Cerebellar cortex (tissue), 1 donor: ENCODE results near the gene BRD7.

Experiments
- DNase-seq: peaks from one replicate; pipeline ENCODE4 v3.0.0-alpha.2; 2015; ENCODE audit warnings: low spot score

BRD7 gene

DNA sequence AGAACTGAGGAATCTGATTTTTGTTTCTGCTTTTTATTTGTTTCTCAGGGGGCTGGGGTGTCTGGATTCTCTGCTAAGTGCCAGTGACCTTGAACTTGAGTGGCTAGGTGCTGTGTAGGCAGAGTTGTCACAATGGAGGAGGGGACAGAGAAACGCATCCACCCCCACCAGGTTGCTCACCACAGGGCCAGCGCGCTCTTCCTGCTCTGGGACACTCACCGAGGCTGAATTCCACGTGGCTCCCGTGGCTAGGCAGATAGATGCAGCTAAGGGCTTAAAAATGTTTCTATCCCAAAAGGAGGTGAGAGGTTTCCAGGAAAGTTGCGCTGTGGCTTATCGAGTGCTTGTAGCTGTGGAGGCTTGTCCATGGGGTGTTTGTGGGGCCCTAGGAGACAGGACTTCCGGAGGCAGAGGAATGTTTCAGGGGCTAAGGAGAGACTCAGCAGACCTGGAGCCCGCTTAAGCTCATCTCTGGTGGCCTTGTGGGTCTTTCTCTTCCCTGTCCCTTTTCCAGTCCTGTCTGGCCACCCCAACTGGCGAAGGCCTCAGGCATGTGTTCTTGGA is 65.7 kb downstream of the BRD7 start:
- no peak for DNase-seq

DNA sequence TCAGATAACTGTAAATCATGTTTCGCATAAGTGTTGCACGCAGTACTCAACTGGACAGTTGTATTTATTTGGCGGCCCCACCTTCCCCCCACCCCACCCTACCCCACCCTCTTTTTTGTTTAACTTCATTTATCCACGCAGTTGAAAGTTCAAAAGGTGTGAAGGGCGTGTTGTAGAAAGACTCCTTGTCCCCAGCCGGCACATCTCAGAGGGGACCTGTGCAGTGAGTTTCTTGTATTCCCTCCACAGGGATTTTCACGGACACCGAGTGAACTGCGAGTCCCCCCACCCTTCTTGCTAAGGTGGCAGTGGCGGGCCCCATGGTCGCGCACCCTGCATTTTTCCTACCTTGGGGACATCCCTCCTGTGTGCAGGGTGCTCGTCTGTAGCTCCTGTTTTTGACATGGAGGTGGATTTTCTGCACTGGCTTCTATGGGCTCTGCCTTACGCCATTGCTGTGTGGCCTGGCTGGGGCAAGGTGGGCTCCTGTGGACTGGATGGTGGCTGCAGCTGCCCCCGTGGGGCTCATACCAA is 66.2 kb downstream of the BRD7 start:
- DNase-seq = no peak

DNA sequence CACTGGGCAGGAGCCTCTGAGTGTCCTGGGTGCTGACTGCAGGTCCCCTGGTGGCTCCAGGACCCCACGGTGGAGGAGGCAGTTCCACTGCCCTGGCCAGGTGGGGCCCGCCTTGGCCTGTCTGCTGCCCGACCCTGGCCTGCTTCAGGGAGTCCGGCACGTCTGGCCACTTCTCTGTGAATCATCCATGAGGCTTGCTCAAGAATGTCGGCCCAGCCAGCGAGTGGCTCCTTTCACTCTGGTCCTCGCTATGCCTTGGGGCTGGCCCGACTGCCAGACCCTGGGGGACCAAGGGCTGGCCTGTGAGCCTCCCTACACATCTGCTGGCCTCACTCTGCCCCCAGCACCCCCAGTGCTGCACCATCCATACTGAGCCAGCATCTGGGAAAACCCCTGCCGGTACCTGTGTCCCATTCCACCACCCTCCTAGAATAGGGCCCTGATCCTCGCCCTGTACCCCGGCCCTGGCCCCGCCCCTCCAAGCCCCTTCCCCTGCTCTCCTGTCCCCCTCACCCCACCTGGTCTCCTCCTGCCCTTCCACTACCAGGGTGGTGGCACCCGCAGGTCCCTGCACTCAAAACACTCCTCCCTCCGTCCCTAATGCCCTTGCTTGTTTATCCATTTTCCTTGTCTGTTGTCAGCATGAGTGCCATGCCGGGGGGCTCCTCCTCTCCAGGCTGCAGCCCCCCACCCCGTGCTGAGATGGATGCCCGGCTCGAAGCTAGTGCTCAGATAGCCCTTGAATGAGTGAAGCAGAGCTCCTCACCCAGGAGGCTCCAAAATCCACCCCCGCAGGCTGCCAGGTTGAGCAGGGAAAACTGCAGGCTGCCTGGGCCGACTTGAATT is 66.9 kb downstream of the BRD7 start:
- DNase-seq = no peak

DNA sequence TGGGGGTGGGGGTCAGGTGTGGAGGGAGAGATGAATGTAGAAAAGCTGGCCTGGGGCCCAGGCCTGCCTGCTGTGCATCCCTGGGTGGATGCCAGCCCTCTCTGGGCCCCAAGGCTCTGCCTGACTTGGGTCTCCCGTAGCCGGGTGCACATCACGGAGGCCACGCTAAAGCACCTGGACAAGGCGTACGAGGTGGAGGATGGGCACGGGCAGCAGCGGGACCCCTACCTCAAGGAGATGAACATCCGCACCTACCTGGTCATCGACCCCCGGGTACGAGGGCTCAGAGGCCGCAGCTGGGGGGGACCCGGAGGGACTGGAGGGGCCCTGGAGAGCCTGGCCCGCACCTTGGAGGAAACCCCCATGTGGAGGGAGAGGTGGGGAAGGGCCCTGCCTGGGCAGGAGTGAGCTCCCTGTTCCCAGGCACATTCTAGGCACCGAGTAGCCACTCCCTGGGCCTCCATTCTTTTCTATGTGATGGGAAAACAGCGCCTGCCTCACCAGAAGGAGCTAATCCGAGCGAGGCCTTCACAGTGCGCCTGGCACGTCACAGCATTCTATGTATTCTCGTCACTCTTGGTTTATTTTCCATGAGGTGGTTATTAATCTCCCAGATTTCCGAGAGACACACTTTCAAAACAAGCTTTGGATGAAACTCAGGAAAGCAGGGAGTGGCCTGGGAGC is 67.7 kb downstream of the BRD7 start:
- DNase-seq = no peak

DNA sequence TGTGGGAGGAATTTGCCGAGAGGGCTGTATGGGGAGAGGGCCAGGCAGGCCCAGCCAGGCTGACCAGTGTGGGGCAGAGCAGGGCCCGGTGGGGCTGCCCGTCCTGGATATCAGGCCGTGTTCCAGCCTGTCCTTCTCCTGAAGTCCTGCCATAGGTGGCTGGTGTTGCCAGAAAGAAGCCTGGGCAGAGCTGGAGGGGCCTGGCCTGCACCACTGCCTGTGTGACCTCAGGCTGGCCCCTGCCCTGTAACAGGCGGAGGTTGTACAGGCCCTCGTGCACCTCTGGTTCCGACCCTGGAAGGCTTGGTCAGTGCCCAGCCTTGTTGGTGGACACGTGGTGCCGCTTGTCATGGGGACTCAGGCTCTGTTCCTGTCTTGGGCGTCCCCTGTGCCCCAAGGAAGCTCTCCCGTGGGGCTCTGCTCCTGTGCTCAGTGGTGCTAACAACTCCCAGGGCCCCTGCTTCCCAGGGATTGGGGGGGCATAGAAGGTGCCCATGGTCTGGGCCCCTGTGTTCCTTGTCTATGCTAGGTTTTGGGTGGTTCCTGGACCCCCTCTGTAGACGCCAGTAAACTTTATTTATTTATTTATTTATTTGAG is 69.2 kb downstream of the BRD7 start:
- DNase-seq = no peak

DNA sequence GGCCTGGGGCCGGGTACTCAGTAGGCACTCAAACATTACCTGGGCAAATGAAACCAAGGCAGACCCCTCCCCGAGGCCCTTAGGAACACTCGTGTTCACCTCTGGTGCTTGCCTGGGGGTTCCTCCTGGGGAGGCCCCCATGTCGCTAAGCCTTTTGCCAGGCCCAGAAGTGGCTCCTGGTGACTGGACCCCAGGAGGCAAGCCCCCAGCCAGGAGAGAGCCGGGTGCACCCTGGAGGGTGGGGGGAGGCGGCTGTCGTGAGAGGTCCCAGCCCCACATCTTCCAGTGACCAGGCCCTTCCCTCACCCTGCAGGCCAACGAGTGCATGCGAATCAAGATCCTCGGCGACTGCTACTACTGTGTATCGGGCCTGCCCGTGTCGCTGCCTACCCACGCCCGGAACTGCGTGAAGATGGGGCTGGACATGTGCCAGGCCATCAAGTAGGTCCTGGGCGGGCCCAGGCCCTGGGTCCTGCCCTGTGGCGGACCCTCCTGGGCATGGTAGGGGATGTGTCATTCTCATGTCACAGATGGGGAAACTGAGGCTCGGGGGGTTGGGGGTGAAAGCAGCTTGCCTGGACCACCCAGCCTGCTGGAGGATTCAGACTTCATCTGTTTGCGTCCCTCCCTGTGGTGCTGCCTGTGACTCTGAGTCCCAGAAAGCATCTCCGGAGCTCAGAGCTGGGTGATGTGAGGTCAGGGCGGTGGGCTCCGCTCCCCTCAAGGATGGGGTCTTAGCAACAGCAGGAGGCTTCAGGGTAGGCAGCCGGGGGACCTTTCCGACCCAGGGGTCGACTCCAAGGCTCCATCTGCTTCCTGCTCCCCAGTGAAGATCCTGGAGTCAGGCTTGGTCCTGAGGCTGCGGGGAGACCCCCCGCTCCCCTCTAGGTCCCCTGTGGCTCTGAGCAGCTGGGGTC is 69.9 kb downstream of the BRD7 start:
- DNase-seq = no peak

DNA sequence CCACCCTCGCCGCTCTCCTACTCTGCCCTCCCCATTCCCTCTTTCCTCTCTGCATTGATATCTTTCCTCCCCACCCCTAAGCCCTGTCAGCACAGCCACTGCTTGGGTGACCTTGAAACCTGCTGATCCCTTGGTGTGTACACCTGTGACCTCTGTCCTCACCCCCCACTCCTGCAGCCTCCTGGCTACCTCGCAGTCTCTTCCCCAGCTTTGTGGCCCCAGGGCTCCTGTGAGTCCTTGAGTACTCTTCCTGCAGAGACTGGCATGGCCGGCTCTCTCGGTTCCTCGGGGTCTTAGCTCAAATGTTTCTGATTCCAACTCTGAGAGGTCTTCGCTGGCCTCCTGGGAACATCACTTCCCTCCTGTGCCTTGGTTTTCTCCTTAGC is 70.7 kb downstream of the BRD7 start:
- DNase-seq = no peak

DNA sequence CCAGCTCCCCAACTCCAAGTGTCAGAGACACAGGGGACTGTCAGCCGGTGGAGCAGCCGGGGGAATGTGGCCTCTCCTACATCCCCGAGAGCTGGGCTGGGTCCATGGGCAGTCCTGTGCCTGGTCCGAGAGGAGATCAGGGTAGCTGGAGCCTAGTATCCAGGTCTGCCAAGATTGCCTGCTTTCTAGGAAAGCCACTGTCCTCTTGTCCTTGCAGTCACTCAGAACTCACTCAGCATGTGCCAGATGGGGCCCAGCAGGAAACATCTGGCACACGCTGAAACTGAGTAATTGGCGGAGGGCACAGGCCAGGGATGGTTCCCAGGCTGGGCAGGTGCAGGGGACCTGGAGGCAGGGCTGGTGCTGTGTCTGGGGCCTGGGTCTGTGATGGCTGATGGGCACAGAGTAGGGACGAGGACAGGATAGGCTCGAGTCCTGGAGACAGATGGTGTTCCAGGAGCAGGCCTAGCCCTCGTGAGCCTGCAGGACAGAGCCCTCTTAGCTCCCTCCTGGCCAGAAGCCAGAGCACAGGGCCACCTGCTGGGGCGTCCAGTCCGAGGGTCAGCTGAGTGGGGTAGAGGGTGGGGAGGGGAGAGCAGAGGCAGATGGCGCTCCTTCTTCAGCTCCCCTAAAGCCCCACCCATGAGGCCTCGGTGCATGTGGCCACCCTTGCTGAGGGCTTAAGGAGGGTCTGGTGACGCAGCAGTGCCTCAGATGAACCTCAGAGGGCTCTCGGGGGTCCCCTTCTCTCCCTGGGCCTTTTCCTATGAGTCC is 71.3 kb downstream of the BRD7 start:
- no peak for DNase-seq

DNA sequence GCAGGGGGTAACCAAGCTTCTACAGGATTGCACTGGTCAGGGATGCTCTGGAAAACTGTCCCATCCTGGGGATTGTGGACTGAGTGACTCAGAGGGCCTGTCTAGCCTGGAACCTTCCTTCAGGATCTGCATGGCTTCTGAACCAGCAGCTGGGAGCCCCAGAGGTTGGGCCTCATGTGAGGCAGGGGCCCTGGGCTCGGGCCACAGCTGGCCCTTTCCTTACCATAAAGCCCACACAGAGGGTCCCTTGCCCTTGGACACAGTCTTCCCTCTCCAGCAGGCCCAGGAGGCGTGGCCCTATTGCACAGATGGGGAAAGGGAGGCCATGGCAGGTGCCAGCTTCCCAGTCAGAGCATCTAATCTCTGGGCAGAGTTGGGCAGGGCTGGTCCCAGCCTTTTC is 72.0 kb downstream of the BRD7 start:
- DNase-seq = no peak

DNA sequence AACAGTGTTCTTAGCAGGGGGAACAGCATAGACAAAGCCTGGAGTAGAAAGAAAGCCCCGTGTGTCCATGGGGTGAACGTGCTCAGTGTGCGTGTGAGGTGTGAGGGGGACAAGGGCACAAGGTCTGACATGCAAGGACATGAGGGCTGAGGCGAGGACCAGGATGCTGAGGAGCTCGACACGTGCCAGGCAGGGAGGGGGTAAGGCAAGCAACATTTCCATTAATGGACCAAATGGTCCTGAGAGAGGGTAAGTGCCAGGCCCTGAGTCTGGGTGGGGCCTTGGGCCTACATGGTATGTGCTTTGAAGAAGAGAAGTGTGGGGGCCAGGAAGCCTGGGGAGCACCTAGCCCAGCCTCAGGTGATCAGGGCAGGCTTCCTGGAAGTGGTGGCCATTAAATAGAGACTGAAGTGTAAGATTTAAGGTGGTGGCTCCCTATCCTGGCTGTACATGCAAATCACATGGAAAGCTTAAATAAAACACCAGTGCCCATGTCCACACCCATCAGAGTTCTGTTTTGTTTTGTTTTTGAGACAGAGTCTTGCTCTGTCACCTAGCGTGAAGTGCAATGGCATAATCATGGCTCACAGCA is 73.2 kb downstream of the BRD7 start:
- DNase-seq = no peak

DNA sequence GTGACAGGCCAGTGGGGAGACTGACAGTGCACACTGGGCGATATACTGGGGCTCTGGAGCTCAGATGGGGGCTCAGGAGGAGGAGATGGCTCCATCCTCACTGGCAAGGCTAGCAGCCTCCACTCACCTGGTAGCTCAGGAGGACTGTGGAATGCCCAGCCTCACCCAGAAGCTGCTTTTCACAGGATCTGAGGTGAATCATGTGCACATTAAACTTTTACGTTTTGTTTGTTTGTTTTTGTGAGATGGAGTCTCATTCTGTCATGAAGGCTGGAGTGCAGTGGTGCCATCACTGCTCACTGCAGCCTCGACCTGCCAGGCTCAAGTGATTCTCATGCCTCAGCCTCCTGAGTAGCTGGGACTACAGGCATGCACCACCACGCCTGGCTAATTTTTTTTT is 73.8 kb downstream of the BRD7 start:
- no peak for DNase-seq

DNA sequence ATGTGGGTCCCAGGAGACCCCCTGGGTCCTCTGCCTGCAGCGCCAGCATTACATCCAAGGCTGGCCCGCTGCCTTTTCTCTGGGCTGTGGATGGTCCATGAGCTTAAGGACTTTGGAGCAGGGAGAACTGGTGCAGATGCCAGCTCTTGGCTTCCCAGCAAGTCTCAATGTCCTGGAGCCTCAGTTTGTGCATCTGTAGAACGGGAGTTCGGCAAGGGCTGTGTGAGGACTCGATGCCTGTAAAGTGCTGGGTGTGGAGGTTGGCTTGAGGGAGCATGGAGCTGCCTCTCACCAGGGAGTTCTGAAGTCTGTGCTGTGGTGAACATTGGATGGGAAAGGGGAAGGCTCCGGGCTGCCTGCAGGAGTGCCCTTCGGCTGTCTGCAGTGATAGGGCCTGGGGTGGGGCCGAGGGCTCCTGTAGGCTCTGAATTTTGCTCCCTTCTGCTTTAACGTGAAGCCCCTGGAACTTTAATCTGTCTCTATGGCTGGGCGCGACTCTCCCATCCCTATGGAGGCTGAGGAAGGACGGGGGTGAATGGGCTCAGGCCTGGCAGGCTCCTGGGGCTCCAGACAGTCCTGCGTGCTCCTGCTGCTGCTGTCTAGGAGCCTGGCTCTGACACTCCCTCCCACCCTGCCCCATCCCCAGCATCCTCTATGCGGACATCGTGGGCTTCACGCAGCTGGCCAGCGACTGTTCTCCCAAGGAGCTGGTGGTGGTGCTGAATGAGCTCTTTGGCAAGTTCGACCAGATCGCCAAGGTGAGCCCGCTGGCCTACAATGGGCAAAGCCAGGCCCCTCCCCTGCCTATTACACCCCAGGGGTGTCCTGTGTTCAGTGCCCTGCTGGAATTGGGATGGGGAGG is 74.6 kb downstream of the BRD7 start:
- DNase-seq = no peak

DNA sequence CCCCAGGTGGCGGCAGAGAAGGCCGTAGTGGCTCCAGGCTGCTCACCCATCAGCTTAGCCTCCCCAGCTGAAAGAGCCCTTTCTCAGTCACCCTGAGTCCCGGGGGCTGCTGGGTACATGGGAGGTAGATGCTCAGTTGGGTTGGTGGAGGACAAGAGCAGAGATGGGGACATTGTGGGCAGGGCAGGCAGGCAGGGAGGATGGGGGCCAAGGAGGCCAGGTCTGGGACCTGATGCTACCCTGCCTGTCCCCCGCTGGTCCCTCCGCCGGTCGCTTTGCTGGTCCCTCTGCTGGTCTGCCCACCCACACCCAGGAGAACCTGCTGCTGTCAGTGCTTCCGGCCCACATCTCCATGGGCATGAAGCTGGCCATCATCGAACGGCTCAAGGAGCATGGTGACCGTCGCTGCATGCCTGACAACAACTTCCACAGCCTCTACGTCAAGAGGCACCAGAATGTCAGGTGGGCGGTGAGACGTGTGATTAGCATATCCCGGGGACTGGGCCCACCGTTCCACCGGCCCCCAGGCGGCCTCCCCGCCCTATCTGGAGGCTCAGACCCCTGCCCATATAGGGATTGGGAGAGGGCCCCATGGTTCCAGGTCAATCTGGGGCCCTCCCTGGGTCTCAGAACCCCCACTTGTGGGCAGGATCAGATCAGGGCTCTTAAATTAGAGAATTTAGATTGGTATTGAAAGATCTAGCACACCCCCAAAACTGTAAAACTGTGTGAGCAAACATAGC is 75.6 kb downstream of the BRD7 start:
- no peak for DNase-seq

DNA sequence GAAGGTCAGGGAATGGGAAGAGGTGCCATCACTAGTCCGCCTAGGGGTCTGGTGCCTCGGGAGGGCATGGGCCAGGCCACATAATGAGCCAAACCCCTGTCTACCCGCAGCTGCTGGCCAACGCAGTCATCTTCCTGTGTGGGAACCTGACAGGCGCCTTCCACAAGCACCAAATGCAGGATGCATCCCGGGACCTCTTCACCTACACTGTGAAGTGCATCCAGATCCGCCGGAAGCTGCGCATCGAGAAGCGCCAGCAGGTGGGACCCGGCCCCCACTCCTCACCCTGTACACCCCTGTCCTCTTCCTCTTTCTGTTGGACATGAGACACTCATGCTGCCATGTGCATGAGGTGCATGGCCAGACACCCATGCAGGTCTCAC is 76.2 kb downstream of the BRD7 start:
- no peak for DNase-seq

DNA sequence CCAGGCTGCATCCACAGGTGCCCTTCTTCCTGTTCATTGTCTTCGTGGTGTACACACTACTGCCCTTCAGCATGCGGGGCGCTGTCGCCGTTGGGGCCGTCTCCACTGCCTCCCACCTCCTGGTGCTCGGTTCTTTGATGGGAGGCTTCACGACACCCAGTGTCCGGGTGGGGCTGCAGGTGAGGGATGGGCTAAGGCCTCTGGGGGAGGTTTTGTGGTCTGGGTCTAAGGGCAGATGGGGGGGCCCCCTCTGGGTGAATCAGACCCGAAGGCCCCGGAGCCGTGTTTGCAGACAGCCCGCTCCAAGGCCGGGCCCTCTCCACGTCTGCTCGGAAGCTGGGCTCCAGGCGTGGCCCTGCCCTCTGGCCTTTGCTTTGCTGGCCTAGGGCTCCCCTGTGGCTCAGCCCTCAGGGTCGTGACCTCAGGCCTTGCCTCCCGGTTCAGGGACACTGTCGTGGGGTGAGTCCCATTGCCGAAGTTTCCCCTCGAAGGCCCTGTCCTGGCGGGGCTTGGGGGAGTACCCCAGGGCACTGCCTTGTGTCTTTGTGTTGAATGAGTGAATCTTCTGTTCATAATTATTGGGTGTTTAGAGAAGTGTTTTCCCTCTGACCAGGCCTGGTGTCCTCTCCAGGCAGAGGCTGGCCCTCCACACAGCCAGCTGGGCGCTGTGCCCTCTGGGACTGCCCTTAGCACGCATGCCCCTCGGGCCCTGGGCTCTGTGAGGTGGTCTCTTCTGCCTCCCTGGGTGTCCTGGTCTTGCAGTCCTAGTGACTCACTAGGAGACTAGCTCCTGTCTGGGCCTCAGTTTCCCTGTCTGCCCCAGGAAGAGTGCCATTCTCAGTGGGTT is 76.8 kb downstream of the BRD7 start:
- no peak for DNase-seq

DNA sequence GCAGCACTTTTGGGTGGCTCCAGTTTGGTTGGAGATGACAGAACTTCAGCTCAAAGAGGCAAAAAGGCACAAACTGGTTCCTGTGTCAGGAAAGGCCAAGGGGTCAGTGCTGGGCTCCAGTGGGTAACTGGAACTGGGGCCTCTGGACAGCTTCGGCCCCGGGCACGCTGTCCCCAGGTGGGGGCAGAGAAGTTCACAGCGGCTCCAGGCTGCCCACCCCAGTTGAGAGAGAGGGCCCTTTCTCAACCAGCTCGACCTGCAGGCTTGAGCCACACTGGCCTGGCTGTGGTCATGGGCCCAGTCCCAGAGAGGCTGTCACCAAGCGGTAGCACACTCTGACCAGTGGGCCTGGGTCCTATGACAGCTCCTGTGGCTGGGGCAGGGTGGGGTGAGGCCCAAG is 77.9 kb downstream of the BRD7 start:
- no peak for DNase-seq

DNA sequence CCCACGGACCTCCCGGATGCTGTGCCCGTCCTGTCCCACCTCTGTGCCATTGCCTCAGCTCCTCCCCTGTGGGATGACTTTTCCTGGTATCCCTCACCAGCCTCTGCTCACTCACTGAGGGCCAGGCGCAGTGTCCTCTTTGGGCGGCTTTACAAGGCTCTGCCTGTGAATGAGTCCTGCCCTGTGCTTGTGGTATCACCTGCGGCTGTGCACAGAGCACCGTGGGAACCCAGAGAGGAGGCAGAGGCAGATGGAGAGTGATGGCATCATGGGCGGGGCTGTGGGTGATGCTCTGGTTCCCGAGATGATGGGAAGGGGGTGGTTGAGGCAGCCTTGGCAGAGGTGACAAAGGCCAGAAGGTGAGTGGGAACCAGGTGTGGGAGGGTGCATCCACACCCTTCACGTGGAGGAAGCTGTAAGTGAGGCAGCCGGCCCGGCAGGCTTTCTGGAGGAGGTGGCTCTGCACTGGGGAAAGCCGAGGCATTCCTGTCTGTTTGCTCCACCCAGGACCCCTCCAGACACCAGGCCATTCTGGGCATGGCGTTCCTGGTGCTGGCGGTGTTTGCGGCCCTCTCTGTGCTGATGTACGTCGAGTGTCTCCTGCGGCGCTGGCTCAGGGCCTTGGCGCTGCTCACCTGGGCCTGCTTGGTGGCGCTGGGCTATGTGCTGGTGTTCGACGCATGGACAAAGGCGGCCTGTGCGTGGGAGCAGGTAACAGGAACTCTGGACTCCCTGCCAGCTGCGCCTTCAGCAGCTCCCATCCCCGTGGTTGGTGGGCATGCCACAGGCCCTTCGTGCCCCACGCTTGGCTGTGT is 78.6 kb downstream of the BRD7 start:
- DNase-seq = no peak
